H1 (cell line): ENCODE measurements around the gene SS18. TPM values are rescaled to one million over a fixed set of nuclear protein-coding genes. Genes with fewer than 3 reads are reported as not detected.

Experiments used
- CTCF ChIA-PET: fragments of 300-600 bp; sonication (Branson Sonifier 250); formaldehyde crosslinking; loops from one replicate; lab custom pipeline; 2021; ENCODE audit not compliant: partially characterized antibody; lab: Charles Lee
- POLR2A ChIA-PET: fragments of 300-600 bp; sonication (Branson Sonifier 250); formaldehyde crosslinking; loops from one replicate; lab custom pipeline; 2021; ENCODE audit warnings: inconsistent platforms; ENCODE audit not compliant: partially characterized antibody; lab: Charles Lee
- DNase-seq, 2 experiments: peaks; one replicate each; pipeline versions ENCODE4 v3.0.0 to v3.0.0-alpha.2; 2010 to 2022; ENCODE audit warnings: low spot score in 2 of 2, low read depth in 1 of 2, mixed read lengths in 1 of 2
- FAIRE-seq: peaks from 2 replicates; lab custom pipeline; 2011; peaks lifted over from hg19 to GRCh38; lab: Jason Lieb, UNC
- H2AFZ ChIP-seq: 2 replicates; pipeline ENCODE4 v1.8.1; 2012; ENCODE audit warnings: low read length, inconsistent platforms
- H2AK5ac ChIP-seq: 2 replicates; pipeline ENCODE4 v1.6.1; 2013; ENCODE audit warnings: low read depth, low read length
- H2BK120ac ChIP-seq: replicated peaks from 2 replicates; pipeline ENCODE3; 2013; ENCODE audit warnings: low read depth, low read length, inconsistent platforms
- H2BK12ac ChIP-seq: 2 replicates; pipeline ENCODE4 v1.6.1; 2013; ENCODE audit warnings: low read depth, low read length
- H2BK15ac ChIP-seq: 2 replicates; pipeline ENCODE4 v1.6.1; 2013; ENCODE audit warnings: low read length
- H2BK20ac ChIP-seq: 2 replicates; pipeline ENCODE4 v1.6.1; 2013; ENCODE audit warnings: low read length
- H2BK5ac ChIP-seq: 2 replicates; pipeline ENCODE4 v1.6.1; 2013; ENCODE audit warnings: low read depth, low read length
- H3K14ac ChIP-seq: 2 replicates; pipeline ENCODE4 v1.6.1; 2013; ENCODE audit warnings: inconsistent platforms; ENCODE audit not compliant: insufficient read length
- H3K18ac ChIP-seq: 2 replicates; pipeline ENCODE4 v1.6.1; 2013; ENCODE audit warnings: low read length; ENCODE audit errors: extremely low read depth
- H3K23ac ChIP-seq: 2 replicates; pipeline ENCODE4 v1.6.1; 2013; ENCODE audit warnings: inconsistent platforms; ENCODE audit not compliant: insufficient read length
- H3K23me2 ChIP-seq: 2 replicates; pipeline ENCODE4 v1.6.1; 2013; ENCODE audit warnings: low read depth, low read length
- H3K27ac ChIP-seq: 2 replicates; pipeline ENCODE4 v1.6.1; 2011; ENCODE audit warnings: low read depth, low read length, inconsistent platforms
- H3K27me3 ChIP-seq, 4 experiments: replicated peaks in 1 of 4; 1 replicate in 1 of 4; 2 replicates in 3 of 4; pipeline versions ENCODE4 v1.6.1 to v1.8.1; 2011 to 2013; ENCODE audit warnings: low read length in 3 of 4, mild to moderate bottlenecking in 3 of 4, inconsistent platforms in 2 of 4, mixed read lengths in 2 of 4, moderate library complexity in 1 of 4; ENCODE audit not compliant: control insufficient read depth in 3 of 4, insufficient read depth in 3 of 4; ENCODE audit errors: extremely low read depth in 1 of 4
- H3K36me3 ChIP-seq, 4 experiments: 2 replicates each; pipeline versions ENCODE4 v1.6.1 to v1.8.1; 2011 to 2013; ENCODE audit warnings: mild to moderate bottlenecking in 4 of 4, low read length in 3 of 4, moderate library complexity in 2 of 4, control low read depth in 1 of 4, inconsistent platforms in 1 of 4; ENCODE audit not compliant: insufficient read depth in 4 of 4, control insufficient read depth in 2 of 4
- H3K4ac ChIP-seq: replicated peaks from 2 replicates; pipeline ENCODE3; 2013; ENCODE audit warnings: low read length, low read depth, mixed read lengths, inconsistent platforms; ENCODE audit not compliant: insufficient read length
- H3K4me1 ChIP-seq, 4 experiments: replicated peaks in 1 of 4; 1 replicate in 1 of 4; 2 replicates in 3 of 4; pipeline versions ENCODE4 v1.6.1 to v1.8.1; 2011 to 2013; ENCODE audit warnings: low read length in 3 of 4, inconsistent platforms in 2 of 4, mixed read lengths in 1 of 4; ENCODE audit not compliant: insufficient read depth in 4 of 4, control insufficient read depth in 3 of 4
- H3K4me2 ChIP-seq, 2 experiments: 2 replicates each; pipeline versions ENCODE4 v1.6.1 to v1.8.1; 2011 to 2013; ENCODE audit warnings: low read depth in 2 of 2, low read length in 2 of 2, control low read depth in 1 of 2, inconsistent platforms in 1 of 2, mild to moderate bottlenecking in 1 of 2; ENCODE audit not compliant: insufficient read depth in 1 of 2
- H3K4me3 ChIP-seq, 4 experiments: fragments of 200-600, 300-600 bp in 1 of 4; sonication (generic), shearing (Covaris generic), sonication (Bioruptor Twin) in 1 of 4; 2 replicates each; pipeline versions ENCODE4 v1.5.1 to v1.8.1; 2011 to 2016; ENCODE audit warnings: low read length in 4 of 4, low read depth in 3 of 4, control low read depth in 2 of 4, inconsistent platforms in 2 of 4, mild to moderate bottlenecking in 2 of 4, mixed read lengths in 1 of 4, moderate library complexity in 1 of 4; ENCODE audit not compliant: insufficient read depth in 2 of 4; ENCODE audit errors: extremely low read depth in 1 of 4
- H3K56ac ChIP-seq: replicated peaks from 2 replicates; pipeline ENCODE3; 2013; ENCODE audit warnings: low read depth, mild to moderate bottlenecking, mixed read lengths, low read length, inconsistent platforms; ENCODE audit not compliant: insufficient read length
- H3K79me1 ChIP-seq: 2 replicates; pipeline ENCODE4 v1.6.1; 2013; ENCODE audit warnings: low read depth, low read length, control low read depth
- H3K79me2 ChIP-seq, 2 experiments: 2 replicates each; pipeline versions ENCODE4 v1.6.1 to v1.8.1; 2012 to 2013; ENCODE audit warnings: low read length in 2 of 2, mild to moderate bottlenecking in 2 of 2, inconsistent platforms in 1 of 2; ENCODE audit not compliant: insufficient read depth in 2 of 2, control insufficient read depth in 1 of 2
- H3K9ac ChIP-seq, 4 experiments: replicated peaks in 1 of 4; 1 replicate in 1 of 4; 2 replicates in 3 of 4; pipeline versions ENCODE4 v1.6.1 to v1.8.1; 2011 to 2013; ENCODE audit warnings: low read depth in 3 of 4, low read length in 3 of 4, control low read depth in 2 of 4, mild to moderate bottlenecking in 2 of 4, moderate library complexity in 2 of 4, inconsistent platforms in 1 of 4; ENCODE audit errors: extremely low read depth in 1 of 4
- H3K9me3 ChIP-seq, 2 experiments: 2 replicates each; pipeline versions ENCODE4 v1.6.1 to v1.8.1; 2012 to 2013; ENCODE audit warnings: mild to moderate bottlenecking in 2 of 2, moderate library complexity in 2 of 2, control low read depth in 1 of 2, inconsistent platforms in 1 of 2, low read depth in 1 of 2, low read length in 1 of 2, mixed read lengths in 1 of 2; ENCODE audit not compliant: insufficient read depth in 2 of 2
- H4K20me1 ChIP-seq, 2 experiments: replicated peaks in 1 of 2; 2 replicates each; pipeline versions ENCODE3 to v1.8.1; 2011 to 2013; ENCODE audit warnings: inconsistent platforms in 2 of 2, low read length in 2 of 2, mild to moderate bottlenecking in 1 of 2; ENCODE audit not compliant: insufficient read depth in 2 of 2, control insufficient read depth in 1 of 2
- H4K5ac ChIP-seq: 2 replicates; pipeline ENCODE4 v1.6.1; 2013; ENCODE audit warnings: low read length, low read depth, mixed read lengths, inconsistent platforms; ENCODE audit not compliant: insufficient read length
- H4K8ac ChIP-seq: 2 replicates; pipeline ENCODE4 v1.8.0; 2013; ENCODE audit warnings: mild to moderate bottlenecking, moderate library complexity, low read length, inconsistent platforms; ENCODE audit not compliant: insufficient read depth; ENCODE audit errors: extremely low read depth
- H4K91ac ChIP-seq: replicated peaks from 2 replicates; pipeline ENCODE3; 2013; ENCODE audit warnings: low read length, mixed read lengths, inconsistent platforms; ENCODE audit not compliant: insufficient read length
- SP1 ChIP-seq: IDR thresholded peaks from 2 replicates; pipeline ENCODE4 v1.6.1; 2011; ENCODE audit warnings: low read depth, low read length
- WGBS, 2 experiments: shearing (Covaris generic) in 1 of 2; methylation state at CpG; one replicate each; pipeline versions ENCODE4 v1.1.6 to v1.1.7; 2013 to 2015; ENCODE audit warnings: low lambda C conversion rate in 2 of 2, mixed read lengths in 2 of 2, inconsistent platforms in 1 of 2, low coverage in 1 of 2, missing lambda C conversion rate in 1 of 2; ENCODE audit not compliant: insufficient replicate concordance in 2 of 2, insufficient coverage in 1 of 2, insufficient read length in 1 of 2; ENCODE audit errors: extremely low coverage in 1 of 2, missing lambda C conversion rate in 1 of 2; 5-methylcytosine and 5-hydroxymethylcytosine counted together
- polyA plus RNA-seq, 7 experiments: library from polyadenylated mRNA; depleted of rRNA in 3 of 7; stranded (reverse) in 5 of 7; unstranded in 2 of 7; fragments of >200 nt in 5 of 7; fragments of 200-250 nt in 2 of 7; gene quantifications; 1 replicate in 5 of 7; 2 replicates in 1 of 7; 4 replicates in 1 of 7; pipeline versions ENCODE4 v1.2.1 to v1.2.3, GENCODE V29; 2011 to 2013; ENCODE audit warnings: missing spikeins in 2 of 7, mixed read lengths in 2 of 7
- total RNA-seq: library from RNA; stranded (reverse); fragmentation: NEBNext Ultra II Directional; extraction: Animal tissue kit (Norgen Biotek cat#: 25700); gene quantifications from 2 replicates; pipeline ENCODE4 v1.2.1, GENCODE V29; 2021

The SS18 gene
- total and polyA plus RNA-seq, 2 of the 8 experiments (the other 6 are each of a cell fraction or from before 2014, with no cell fraction given): 83.5 to 106 TPM

DNA sequence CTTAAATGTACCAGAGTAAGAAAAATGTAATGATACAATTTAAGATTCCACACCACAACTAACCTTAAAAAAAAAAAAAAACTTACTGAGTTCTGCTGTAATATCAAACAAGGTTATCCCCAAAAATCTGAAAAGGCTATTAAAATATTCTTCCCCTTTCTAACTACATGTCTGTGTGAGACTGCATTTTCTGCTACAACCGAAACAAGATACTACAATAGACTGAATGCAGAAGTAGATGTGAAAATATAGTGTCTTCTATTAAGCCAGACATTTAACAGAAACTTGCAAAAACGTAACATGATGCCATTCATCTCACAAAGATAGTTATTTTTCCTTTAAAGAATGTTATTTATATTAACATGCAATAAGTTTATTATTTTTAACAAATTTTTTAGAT lies 16.2 kb downstream of the SS18 start:
- Histone ChIP-seq H3K14ac (no peak overlapping the region), H3K4ac (no peak overlapping the region), H3K9me3 (peaks cover 0 to 8% of the 10 kb centered on the region in 2 experiments; a peak in 1 of 4 replicates), H2BK15ac (no peak overlapping the region), H4K8ac (no peak overlapping the region), H3K36me3 (peaks cover 0 to 62% (median 18%) of the 10 kb centered on the region in 4 experiments; a peak in 4 of 8 replicates), H2BK120ac (no peak overlapping the region), H2AFZ (no peak overlapping the region), H2AK5ac (no peak overlapping the region), H2BK5ac (no peak overlapping the region), H3K18ac (no peak overlapping the region), H4K5ac (no peak overlapping the region), H3K27ac (no peak overlapping the region), H3K79me2 (peaks cover 0 to 47% of the 10 kb centered on the region in 2 experiments; a peak in 2 of 4 replicates), H3K27me3 (no peaks in the 10 kb centered on the region), H3K23me2 (no peaks in the 10 kb centered on the region), H3K79me1 (no peaks in the 10 kb centered on the region), H3K4me1 (no peaks in the 10 kb centered on the region), H3K56ac (no peak overlapping the region), H3K9ac (no peak overlapping the region), H3K4me2 (no peak overlapping the region), H3K4me3 (no peak overlapping the region), H2BK12ac (no peak overlapping the region), H2BK20ac (no peak overlapping the region), H4K20me1 (no peaks in the 10 kb centered on the region), H3K23ac (no peak overlapping the region), H4K91ac (no peak overlapping the region)
- ChIA-PET CTCF (no interaction called here), POLR2A (no interaction called here)
- FAIRE-seq (no peak), DNase-seq (no peak)
- no peak for TF ChIP-seq SP1
- 85% methylated on average over 2 of the region's 2 CpGs; no CpG with 5 or more reads in 1 of the 2 experiments for WGBS, 2 experiments
